GM18909 (cell line): ENCODE measurements around the gene FBN1.
A peak's percentile ranks its signal among the peaks of the same experiment; 100 is the strongest.

Experiments
- ATAC-seq: cut with Tn5 transposase; IDR thresholded peaks from one replicate; pipeline ENCODE4 v1.9.1; 2021; ENCODE audit warnings: mild to moderate bottlenecking; ENCODE audit not compliant: unreplicated experiment, poor library complexity

FBN1 gene

DNA sequence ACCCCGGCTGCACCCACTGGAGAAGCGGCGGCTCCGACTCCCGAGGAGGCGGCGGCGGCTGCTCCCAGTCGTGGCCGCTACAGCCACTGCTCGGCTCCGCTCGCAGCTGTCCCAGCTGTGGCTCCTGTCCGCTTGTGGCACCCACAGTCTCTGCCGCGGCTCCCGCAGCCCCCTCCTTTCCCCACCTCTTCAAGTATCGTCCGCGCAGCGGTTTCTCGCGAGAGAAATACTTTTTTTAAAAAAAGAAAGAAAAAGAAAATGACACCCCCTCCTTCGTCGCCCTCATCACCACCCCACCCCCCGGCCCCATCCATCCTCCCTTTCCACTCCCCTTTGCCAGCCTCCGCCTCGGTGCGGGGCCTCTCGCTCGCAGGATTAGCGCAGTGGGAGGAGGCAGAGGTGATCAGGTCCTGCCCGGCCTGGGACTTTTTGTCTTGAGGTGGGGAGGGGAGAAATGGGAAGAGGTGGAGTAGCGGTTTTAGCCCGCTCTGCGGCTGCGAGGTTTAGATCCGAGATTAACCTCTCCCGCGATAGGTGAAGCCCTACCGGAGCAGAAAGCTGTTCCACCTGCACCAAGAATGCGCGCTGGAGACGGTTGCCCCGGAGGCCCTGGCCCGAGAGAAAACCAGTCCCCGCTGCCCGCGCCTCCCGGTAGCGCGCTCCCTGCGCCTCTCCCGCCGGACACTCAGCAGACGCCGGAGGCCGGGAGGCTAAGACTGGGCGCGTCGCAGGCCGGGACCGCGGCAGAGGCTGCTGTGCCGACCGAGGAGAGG, at the start of gene FBN1:
FBN1 (minus strand) TSS at position 152 of the 773 bp plus-strand sequence. CDS start 940 bp downstream, outside the sequence.
- peak; percentile 68 for ATAC-seq

- ATAC-seq: no peak
Observed at GRCh38 chr15:48693484-48693883, 48.0 kb upstream of the FBN1 start.

- no peak for ATAC-seq
Observed at GRCh38 chr15:48688493-48688892, 43.0 kb upstream of the FBN1 start.

DNA sequence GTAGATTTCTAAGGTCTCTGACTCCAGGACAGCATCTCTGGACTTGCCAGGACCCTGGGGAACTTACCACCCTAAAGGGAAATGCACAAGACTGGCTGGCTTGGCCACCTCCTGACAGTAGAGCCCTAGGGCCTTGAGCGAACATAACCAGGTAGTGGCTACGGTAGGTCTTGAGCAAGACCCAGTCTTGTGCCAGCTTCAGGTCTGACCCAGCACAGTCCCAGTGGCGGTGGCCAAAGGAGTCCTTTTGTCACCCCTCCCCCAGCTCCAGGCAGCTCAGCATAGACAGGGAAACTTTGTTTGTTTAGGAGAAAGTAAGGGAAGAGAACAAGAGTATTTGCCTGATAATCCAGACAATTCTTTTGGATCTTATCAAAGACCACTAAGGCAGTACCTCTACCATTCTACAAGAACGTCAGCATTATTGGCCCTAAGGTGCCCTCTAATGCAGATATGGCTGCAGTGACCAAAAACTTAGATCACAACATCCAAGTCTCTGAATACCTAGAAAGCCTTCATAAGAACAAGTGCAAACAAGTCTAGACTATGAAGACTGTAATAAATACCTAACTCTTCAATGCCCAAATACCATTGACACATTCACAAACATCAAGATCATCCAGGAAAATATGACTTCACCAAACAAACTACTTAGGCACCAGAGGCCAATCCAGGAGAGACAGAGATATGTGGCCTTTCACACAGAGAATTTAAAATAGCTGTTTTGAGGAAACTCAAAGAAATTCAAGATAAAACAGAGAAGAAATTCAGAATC, 38.7 kb upstream of the FBN1 start:
- no peak for ATAC-seq

DNA sequence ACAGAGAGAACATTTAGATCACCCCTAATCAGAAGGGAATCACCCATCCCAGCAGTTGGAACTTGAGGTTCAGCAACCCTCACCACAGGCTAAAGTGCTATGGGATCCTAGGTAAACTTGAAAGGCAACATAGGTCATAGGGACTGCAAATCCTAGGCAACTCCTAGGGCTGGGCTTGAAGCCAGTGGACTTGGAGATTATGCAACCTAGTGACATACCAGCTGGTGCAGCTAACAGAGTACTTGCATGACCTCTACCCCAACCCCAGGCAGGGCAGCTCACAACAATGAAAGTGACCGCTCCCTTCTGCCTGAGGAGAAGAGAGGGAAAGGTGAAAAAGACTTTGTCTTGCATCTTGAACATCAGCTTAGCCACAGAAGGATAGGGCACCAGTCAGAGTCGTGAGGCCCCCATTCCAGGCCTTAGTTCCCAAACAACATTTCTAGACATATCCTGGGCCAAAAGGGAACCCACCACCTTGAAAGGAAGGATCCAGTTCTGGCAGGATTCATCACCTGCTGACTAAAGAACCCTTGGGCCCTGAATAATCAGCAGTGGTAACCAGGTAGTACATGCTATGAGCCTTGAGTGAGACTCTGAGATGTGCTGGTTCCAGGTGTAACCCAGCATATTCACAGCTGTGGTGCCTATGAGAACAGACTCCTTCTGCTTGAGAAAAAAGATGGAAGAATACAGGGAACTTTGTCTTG, 37.6 kb upstream of the FBN1 start:
- no peak for ATAC-seq

GRCh38 chr15:48681353-48681752, 35.8 kb upstream of the FBN1 start:
- no peak for ATAC-seq

DNA sequence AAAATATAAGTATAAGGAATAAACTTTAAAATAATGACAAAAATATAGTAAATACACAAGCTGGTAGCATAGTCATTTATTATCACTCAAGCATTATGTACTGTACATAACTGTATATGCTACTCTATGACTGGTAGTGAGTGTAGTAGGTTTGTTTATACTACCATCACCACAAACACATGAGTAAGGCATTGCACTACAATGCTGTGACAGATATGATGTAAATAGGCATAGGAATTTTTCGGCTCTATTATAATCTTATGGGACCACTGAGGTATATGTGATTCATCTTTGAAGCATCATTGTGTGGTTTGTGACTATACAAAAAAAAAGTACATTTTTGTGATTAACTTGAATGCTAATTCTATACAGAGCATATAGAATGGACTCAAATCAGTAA, 35.3 kb upstream of the FBN1 start:
- no peak for ATAC-seq

DNA sequence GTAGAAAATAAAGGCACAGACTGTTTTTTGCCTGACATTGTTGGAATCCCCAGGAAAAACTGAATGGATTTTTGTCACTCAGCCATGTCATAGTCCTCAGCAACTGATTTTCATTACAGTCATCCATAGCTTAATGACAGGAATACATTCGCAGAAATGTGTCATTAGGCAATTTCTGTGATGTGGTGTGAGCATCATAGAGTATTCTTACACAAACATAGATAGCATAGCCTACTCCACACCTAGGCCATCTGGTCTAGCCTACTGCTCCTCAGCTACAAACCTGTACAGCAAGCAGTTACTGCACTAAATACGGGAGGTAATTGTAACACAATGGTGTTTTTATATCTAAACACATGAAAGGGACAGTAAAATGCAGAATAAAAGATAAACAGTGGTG, 34.4 kb upstream of the FBN1 start:
- ATAC-seq: no peak

- no peak for ATAC-seq
Observed at GRCh38 chr15:48678851-48679250, 33.3 kb upstream of the FBN1 start.

DNA sequence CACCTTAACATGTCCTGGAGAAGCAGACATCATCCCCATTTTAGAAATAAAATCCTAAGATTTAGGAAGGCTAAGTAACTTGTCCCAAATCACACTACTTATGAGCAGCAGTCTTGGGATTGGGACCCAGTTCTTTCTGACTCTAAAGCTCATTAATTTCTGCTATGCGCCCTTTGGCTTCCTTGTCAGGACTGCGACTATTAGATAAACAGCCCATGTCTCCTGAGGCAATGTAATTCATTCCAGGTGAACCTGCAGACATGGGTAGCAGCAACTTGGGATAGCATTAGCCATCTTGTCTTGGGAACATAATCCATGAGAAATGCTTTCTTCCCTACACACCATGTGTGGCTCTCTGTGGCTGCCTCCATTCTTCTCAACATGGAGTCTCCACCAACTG, 32.3 kb upstream of the FBN1 start:
- ATAC-seq: no peak

- ATAC-seq: no peak
Observed at GRCh38 chr15:48675436-48675835, 29.9 kb upstream of the FBN1 start.

- ATAC-seq: no peak
Observed at GRCh38 chr15:48674876-48675275, 29.4 kb upstream of the FBN1 start.

DNA sequence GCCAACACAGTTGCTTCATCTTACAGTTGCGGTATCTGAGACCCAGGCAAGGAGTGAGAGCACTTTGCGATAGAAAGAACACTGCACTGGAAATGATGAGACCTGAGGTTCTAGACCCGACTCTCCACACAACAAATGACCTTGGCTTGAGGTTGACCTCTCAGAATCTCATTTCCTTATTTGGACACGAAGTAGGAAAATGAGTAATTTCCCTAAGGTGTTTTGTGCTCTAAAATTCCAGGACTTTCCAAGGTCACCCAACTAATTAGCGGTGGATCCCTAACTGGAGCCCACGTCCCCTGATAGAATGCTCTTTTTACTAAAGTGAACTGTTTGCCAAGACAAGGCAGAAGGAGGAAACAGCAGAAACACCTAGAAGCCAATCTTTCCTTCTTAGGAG, 26.7 kb upstream of the FBN1 start:
- no peak for ATAC-seq

- no peak for ATAC-seq
Observed at GRCh38 chr15:48671103-48672022, 25.9 kb upstream of the FBN1 start.

- ATAC-seq: no peak
Observed at GRCh38 chr15:48667701-48668100, 22.2 kb upstream of the FBN1 start.

GRCh38 chr15:48664436-48664835, 18.9 kb upstream of the FBN1 start:
- ATAC-seq: no peak

GRCh38 chr15:48657950-48658591, 12.6 kb upstream of the FBN1 start:
- ATAC-seq: no peak

DNA sequence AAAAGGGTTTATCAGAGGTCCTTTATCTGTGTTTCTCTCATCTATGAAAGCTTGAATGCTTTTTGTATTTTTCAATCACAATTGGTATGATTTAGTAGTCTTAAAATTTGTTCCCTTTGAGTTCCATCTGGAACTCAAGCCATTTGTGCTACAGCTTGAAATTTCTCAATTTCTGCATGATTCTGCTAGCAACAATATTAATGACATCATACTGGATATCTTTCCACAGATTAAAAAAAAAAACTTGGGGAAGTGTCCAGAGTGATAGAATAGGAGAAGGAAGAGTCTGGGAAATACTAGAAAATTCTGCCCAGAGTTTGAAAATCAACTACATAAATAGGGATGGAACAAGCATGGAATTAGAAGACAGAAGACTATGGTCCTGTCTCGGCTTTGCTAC, 9.3 kb upstream of the FBN1 start:
- no peak for ATAC-seq

- no peak for ATAC-seq
Observed at GRCh38 chr15:48653913-48654670, 8.6 kb upstream of the FBN1 start.
